Measurements from ENCODE around the gene COQ8B. TPM values are rescaled to one million over a fixed set of nuclear protein-coding genes. Genes with fewer than 3 reads are reported as not detected.

COQ8B gene
- total RNA-seq, 4 donors from 2014 or later = 39.2 to 73.0 (median 54.7) TPM

- H3K4me1 ChIP-seq = peaks cover 10 to 16% of the 10 kb centered on the region in 2 donors
- H3K4me3 ChIP-seq (replicated peaks in 1 of 3) = peak overlapping the region in 1 of 3 donors; percentile 83
- no peaks in the 10 kb centered on the region for H3K27me3 ChIP-seq
- no peak overlapping the region for H3K27ac ChIP-seq
- DNase-seq = no peak
- intact Hi-C loops (cut with DNase I) = no loop called here
- no peaks in the 10 kb centered on the region for H3K9me3 ChIP-seq
- H3K36me3 ChIP-seq = peaks cover 0 to 10% of the 10 kb centered on the region in 2 donors
- no peak for TF ChIP-seq CTCF (IDR thresholded peaks at IDR 0.05)
- TF ChIP-seq POLR2A (IDR thresholded peaks at IDR 0.05) = no peak
- 80 to 88% methylated on average over 4 of the region's 4 CpGs for WGBS, 2 donors
Measured at GRCh38 chr19:40688987-40689338, 27.7 kb downstream of the COQ8B start.

GRCh38 chr19:40688309-40688708 lies 28.4 kb downstream of the COQ8B start:
- intact Hi-C loops (cut with DNase I) = no loop called here
- Histone ChIP-seq H3K9me3 (no peaks in the 10 kb centered on the region), H3K27me3 (no peaks in the 10 kb centered on the region), H3K4me1 (peaks cover 10 to 16% of the 10 kb centered on the region in 2 donors), H3K36me3 (peaks cover 0 to 5% of the 10 kb centered on the region in 2 donors), H3K27ac (no peak overlapping the region), H3K4me3 (replicated peaks in 1 of 3) (no peak overlapping the region)
- TF ChIP-seq CTCF (IDR thresholded peaks at IDR 0.05) (no peak), POLR2A (IDR thresholded peaks at IDR 0.05) (no peak)
- WGBS, 2 donors = 83 to 100% methylated on average over 1 of the region's 1 CpG
- DNase-seq = no peak

GRCh38 chr19:40687525-40688016 lies 29.1 kb downstream of the COQ8B start:
- intact Hi-C loops (cut with DNase I) = no loop called here
- H3K27ac ChIP-seq = peak overlapping the region in 1 of 3 donors; percentile 24
- H3K9me3 ChIP-seq = no peaks in the 10 kb centered on the region
- TF ChIP-seq POLR2A (IDR thresholded peaks at IDR 0.05) (no peak), CTCF (IDR thresholded peaks at IDR 0.05) (no peak)
- peak; percentile 27 to 44 for DNase-seq
- peaks cover 10 to 16% of the 10 kb centered on the region in 2 donors for H3K4me1 ChIP-seq
- H3K4me3 ChIP-seq (replicated peaks in 1 of 3) = no peak overlapping the region
- WGBS, 2 donors = 75 to 81% methylated on average over 12 of the region's 12 CpGs
- H3K36me3 ChIP-seq = peaks cover 0 to 5% of the 10 kb centered on the region in 2 donors
- H3K27me3 ChIP-seq = no peaks in the 10 kb centered on the region

GRCh38 chr19:40686882-40687524 lies 29.7 kb downstream of the COQ8B start:
- Histone ChIP-seq H3K27me3 (no peaks in the 10 kb centered on the region), H3K27ac (peak overlapping the region in 1 of 3 donors; percentile 24), H3K4me3 (replicated peaks in 1 of 3) (no peak overlapping the region), H3K9me3 (no peaks in the 10 kb centered on the region), H3K4me1 (peaks cover 10 to 16% of the 10 kb centered on the region in 2 donors), H3K36me3 (peaks cover 0 to 5% of the 10 kb centered on the region in 2 donors)
- 89 to 95% methylated on average over 8 to 12 of the region's 14 CpGs for WGBS, 2 donors
- intact Hi-C loops (cut with DNase I) = no loop called here
- DNase-seq = no peak
- TF ChIP-seq CTCF (IDR thresholded peaks at IDR 0.05) = no peak
- TF ChIP-seq POLR2A (IDR thresholded peaks at IDR 0.05) = no peak

- Histone ChIP-seq H3K4me3 (replicated peaks in 1 of 3) (no peak overlapping the region), H3K36me3 (peaks cover 3 to 5% of the 10 kb centered on the region in 2 donors), H3K27me3 (no peaks in the 10 kb centered on the region), H3K4me1 (peaks cover 5 to 8% of the 10 kb centered on the region in 2 donors), H3K27ac (no peak overlapping the region), H3K9me3 (no peaks in the 10 kb centered on the region)
- DNase-seq = no peak
- 82 to 87% methylated on average over 5 to 6 of the region's 6 CpGs for WGBS, 2 donors
- intact Hi-C loops (cut with DNase I) = no loop called here
- no peak for TF ChIP-seq POLR2A (IDR thresholded peaks at IDR 0.05)
- TF ChIP-seq CTCF (IDR thresholded peaks at IDR 0.05) = no peak
Measured at GRCh38 chr19:40685563-40685962, 31.1 kb downstream of the COQ8B start.

All from thyroid gland (tissue), 4 donors.